BJ (cell line): ENCODE results near the gene DSN1. TPM values are rescaled to one million over a fixed set of nuclear protein-coding genes. Genes with fewer than 3 reads are reported as not detected.
"Not testable (repeated sequence)": the region's sequence is repeated elsewhere in the genome, so short reads cannot be mapped to it uniquely, and the experiment has no call there.

Experiments
- CTCF ChIA-PET: fragments of 350-600 bp; formaldehyde crosslinking; extraction: SDS; loops from one replicate; lab custom pipeline; 2021; ENCODE audit warnings: antibody characterized with exemption, inconsistent platforms; lab: Yijun Ruan, JAX
- POLR2A ChIA-PET: fragments of 300-600 bp; sonication (Branson Sonifier 250); formaldehyde crosslinking; extraction: SDS; loops from one replicate; lab custom pipeline; 2021; ENCODE audit warnings: antibody characterized with exemption; lab: Charles Lee
- DNase-seq: peaks from one replicate; pipeline ENCODE4 v3.0.0-alpha.2; 2011; ENCODE audit warnings: low read depth
- H3K27me3 ChIP-seq: 2 replicates; pipeline ENCODE4 v1.6.0; 2011; ENCODE audit warnings: low read length; ENCODE audit not compliant: control insufficient read depth, insufficient read depth
- H3K36me3 ChIP-seq: 2 replicates; pipeline ENCODE4 v1.5.1; 2011; ENCODE audit warnings: low read length; ENCODE audit not compliant: control insufficient read depth, insufficient read depth
- H3K4me3 ChIP-seq: 2 replicates; pipeline ENCODE4 v1.5.1; 2011; ENCODE audit warnings: low read depth, mild to moderate bottlenecking, control low read depth, low read length
- polyA plus RNA-seq: library from polyadenylated mRNA; depleted of rRNA; stranded (reverse); fragments of >200 nt; gene quantifications from 2 replicates; pipeline ENCODE4 v1.2.3, GENCODE V29; 2011
- TF ChIP-seq, protein P1 (sequence below): IDR thresholded peaks from 2 replicates; pipeline ENCODE4 v1.5.1; 2011; ENCODE audit warnings: low read depth, mild to moderate bottlenecking, control low read depth, inconsistent platforms, low read length, moderate library complexity; ENCODE audit not compliant: insufficient read depth

DSN1 gene
- polyA plus RNA-seq, 1 experiment = 7.3 TPM

DNA sequence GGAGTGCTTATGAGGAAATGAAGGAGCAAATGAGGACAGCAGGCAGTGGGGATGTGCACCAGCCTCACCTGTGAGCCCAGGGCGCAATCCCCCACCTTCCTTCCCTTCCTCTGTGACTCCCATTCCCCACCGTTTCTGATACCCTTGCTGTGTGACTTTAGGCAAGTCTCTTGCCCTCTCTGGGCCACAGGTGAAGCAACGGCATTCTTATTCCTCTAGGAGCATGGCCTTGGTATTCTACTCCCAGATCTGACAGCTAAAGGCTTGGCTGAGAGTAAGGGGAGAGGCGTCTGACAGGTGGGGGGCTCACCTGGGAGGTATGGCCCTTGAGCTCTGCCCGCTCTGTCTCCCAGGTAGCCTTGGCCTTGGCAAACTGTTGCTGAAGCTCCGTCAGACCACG, 30.9 kb upstream of the DSN1 start:
- no peak overlapping the region for H3K4me3 ChIP-seq
- no peaks in the 10 kb centered on the region for H3K27me3 ChIP-seq
- TF ChIP-seq, protein P1, sequence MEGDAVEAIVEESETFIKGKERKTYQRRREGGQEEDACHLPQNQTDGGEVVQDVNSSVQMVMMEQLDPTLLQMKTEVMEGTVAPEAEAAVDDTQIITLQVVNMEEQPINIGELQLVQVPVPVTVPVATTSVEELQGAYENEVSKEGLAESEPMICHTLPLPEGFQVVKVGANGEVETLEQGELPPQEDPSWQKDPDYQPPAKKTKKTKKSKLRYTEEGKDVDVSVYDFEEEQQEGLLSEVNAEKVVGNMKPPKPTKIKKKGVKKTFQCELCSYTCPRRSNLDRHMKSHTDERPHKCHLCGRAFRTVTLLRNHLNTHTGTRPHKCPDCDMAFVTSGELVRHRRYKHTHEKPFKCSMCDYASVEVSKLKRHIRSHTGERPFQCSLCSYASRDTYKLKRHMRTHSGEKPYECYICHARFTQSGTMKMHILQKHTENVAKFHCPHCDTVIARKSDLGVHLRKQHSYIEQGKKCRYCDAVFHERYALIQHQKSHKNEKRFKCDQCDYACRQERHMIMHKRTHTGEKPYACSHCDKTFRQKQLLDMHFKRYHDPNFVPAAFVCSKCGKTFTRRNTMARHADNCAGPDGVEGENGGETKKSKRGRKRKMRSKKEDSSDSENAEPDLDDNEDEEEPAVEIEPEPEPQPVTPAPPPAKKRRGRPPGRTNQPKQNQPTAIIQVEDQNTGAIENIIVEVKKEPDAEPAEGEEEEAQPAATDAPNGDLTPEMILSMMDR = no peak
- no peak for DNase-seq
- CTCF ChIA-PET = interaction anchor here (0.7 to 1.2 kb wide), 2 partner anchors 10 to 13 kb away, joined by 3 read pairs; no protein-coding TSS in a partner anchor
- POLR2A ChIA-PET = no interaction called here
- H3K36me3 ChIP-seq = peaks cover 41% of the 10 kb centered on the region

DNA sequence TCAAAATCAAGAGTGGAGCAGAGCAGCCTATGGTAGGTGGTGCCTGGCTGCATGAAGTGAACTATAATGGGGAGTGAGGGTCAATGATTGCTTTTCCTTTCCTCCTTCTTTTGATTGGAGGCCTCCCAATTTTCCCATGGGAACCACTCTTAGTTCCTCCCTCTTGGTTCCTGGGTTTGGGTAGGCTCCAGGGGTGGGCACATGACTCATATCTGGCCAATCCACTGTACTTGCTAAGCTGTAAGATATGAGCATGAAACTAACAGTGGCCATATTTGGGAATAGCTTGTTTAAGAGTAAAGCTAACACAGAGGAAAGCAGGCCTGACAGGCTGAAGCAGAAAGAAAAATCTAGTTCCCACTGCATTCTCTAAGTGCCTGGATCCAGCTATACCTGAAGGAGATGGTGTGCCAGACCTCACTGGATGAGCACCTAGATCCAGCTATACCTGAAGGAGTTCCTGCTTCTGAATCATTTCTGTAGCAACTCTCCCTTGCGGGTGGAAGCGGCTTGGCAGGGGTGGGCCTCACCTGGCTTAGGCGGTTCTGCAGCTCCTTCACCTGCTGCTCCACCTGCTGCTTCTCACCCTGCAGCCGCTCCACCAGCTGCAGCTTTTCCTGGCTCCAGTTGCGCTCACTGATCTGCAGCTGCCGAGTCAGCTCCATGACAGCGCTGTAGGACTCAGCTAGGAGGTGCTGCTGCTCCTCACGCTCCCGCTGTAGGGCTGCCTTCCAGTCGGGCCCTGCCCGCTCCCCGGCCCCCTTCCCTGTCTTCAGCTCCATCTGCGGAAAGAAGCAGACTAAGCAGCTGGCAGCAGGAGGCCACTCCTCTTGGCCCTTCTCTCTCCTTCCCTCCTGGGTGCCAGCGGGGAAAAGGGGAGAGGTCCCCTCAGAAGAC, 29.0 kb upstream of the DSN1 start:
- CTCF ChIA-PET = interaction anchor here (0.8 to 1.6 kb wide), 2 partner anchors 9 to 29 kb away, joined by 3 to 4 read pairs; partner anchors contain the start of gene DSN1

DNA sequence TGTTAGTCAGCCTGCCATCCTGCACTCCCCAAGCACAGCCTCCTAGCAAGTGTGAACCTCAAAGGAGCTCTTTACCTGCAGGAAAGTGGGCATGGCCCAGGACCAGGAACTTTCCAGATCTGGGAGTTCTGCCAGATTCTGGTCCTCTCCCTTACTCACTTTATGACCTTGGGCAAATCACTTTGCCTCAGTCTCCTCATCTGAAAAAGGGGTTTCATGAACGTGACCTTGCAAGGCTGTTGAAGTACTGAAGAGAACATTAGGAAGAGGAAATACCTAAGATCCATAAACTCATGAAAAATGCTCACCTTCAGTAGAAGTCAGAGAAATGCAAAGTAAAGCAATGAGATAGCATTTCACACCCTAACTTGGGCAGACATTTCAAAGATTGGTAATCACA, 26.8 kb upstream of the DSN1 start:
- no peak overlapping the region for H3K4me3 ChIP-seq
- TF ChIP-seq, protein P1 = no peak
- peaks cover 52% of the 10 kb centered on the region for H3K36me3 ChIP-seq
- POLR2A ChIA-PET = no interaction called here
- no peak for DNase-seq
- no peaks in the 10 kb centered on the region for H3K27me3 ChIP-seq
- CTCF ChIA-PET = interaction anchor here (5.7 kb wide), 1 partner anchor 8 kb away, joined by 32 read pairs; no protein-coding TSS in a partner anchor

More for the DNA sequence above, 29.0 kb upstream of the DSN1 start:
- DNase-seq = no peak
- Histone ChIP-seq H3K27me3 (no peaks in the 10 kb centered on the region), H3K36me3 (peaks cover 45% of the 10 kb centered on the region), H3K4me3 (no peak overlapping the region)
- TF ChIP-seq, protein P1 = no peak
- POLR2A ChIA-PET = no interaction called here

DNA sequence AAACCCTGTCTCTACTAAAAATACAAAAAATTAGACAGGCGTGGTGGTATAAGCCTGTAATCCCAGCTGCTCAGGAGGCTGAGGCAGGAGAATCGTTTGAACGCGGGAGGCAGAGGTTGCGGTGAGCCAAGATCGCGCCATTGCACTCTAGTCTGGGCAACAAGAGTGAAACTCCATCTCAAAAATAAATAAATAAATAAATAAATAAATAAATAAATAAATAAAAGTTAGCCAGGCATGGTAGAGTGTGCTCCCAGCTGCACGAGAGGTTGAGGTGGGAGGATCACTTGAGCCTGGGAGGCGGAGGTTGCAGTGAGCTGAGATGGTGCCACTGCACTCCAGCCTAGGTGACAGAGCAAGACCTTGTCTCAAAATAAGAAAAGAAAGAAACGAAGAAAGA, 25.8 kb upstream of the DSN1 start:
- CTCF ChIA-PET = interaction anchor here (5.7 kb wide), 1 partner anchor 9 kb away, joined by 32 read pairs; no protein-coding TSS in a partner anchor
- DNase-seq, H3K4me3 ChIP-seq, POLR2A ChIA-PET, H3K27me3 ChIP-seq: not testable (repeated sequence)
- peaks cover 46% of the 10 kb centered on the region for H3K36me3 ChIP-seq

DNA sequence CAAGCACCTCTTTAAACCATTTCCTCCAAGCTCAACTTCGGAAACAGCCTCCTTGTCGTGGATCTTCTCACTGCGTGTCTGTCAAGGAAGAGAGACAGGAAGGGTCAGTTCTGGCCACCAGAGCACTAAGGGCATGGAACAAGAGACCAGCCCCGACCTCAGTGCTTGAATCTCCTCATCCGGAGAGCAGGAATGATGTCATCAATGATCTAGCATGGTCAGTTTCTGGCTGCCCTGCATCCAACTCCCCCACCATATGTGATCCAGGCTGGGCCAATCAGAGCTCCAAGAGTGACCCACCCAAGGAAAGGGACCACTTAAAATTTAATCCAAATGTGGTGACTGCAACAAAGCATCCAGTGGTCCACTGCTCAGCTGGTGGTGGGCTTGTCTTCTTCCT, 23.3 kb upstream of the DSN1 start:
- TF ChIP-seq, protein P1 = no peak
- peaks cover 44% of the 10 kb centered on the region for H3K36me3 ChIP-seq
- no peak overlapping the region for H3K4me3 ChIP-seq
- DNase-seq = no peak
- H3K27me3 ChIP-seq = no peaks in the 10 kb centered on the region
- ChIA-PET CTCF (interaction anchor here (1.0 to 5.7 kb wide), 3 partner anchors 11 to 66 kb away, joined by 3 to 32 read pairs (median 6); partner anchors contain the start of gene DSN1), POLR2A (no interaction called here)
